Measurements from ENCODE around the gene KRT6A. TPM values are rescaled to one million over a fixed set of nuclear protein-coding genes. Genes with fewer than 3 reads are reported as not detected.

Gene KRT6A
- total and polyA plus RNA-seq, 7 experiments from 2014 or later, result not detected

- no peak for DNase-seq
- H3K27ac Mint-ChIP-seq, result no peak overlapping the region
- POLR2A ChIA-PET, result no interaction called here
Observed at GRCh38 chr12:52515927-52516831, 23.1 kb upstream of the KRT6A start.

GRCh38 chr12:52515319-52515646 lies 22.2 kb upstream of the KRT6A start:
- H3K4me3 ChIP-seq (ENCODE audit: low read length), result no peak overlapping the region

More at GRCh38 chr12:52515927-52516831, 23.1 kb upstream of the KRT6A start:
- H3K27me3 Mint-ChIP-seq, result peaks cover 0 to 15% (median 5%) of the 10 kb centered on the region in 5 donors
- H3K4me1 ChIP-seq (ENCODE audit: control insufficient read depth in 2 of 2, insufficient read depth in 2 of 2, low read length in 2 of 2), result no peaks in the 10 kb centered on the region
- H3K4me1 Mint-ChIP-seq, result no peaks in the 10 kb centered on the region
- H3K36me3 Mint-ChIP-seq, result peaks cover 0 to 5% (median 0%) of the 10 kb centered on the region in 5 donors
- no peak overlapping the region for H3K4me3 ChIP-seq (ENCODE audit: low read length)
- H3K27ac ChIP-seq (ENCODE audit: low read depth, low read length), result no peak overlapping the region
- peaks cover 0 to 8% (median 3%) of the 10 kb centered on the region in 11 donors for H3K9me3 Mint-ChIP-seq
- no peak for ATAC-seq
- H3K9me3 ChIP-seq (ENCODE audit: control insufficient read depth in 2 of 3, low read length in 3 of 3), result peaks cover 0 to 4% (median 0%) of the 10 kb centered on the region in 3 experiments
- H3K27me3 ChIP-seq (ENCODE audit: control insufficient read depth in 2 of 2, insufficient read depth in 2 of 2, low read length in 2 of 2), result no peaks in the 10 kb centered on the region
- CTCF ChIA-PET, result no interaction called here
- H3K36me3 ChIP-seq (ENCODE audit: control insufficient read depth in 2 of 3, insufficient read depth in 3 of 3, low read length in 3 of 3), result no peaks in the 10 kb centered on the region
- H3K4me3 Mint-ChIP-seq, result no peak overlapping the region
- intact Hi-C loops (cut with micrococcal nuclease), result no loop called here

GRCh38 chr12:52514471-52515318 lies 21.6 kb upstream of the KRT6A start:
- Histone ChIP-seq H3K9me3 (ENCODE audit: control insufficient read depth in 2 of 3, low read length in 3 of 3) (peaks cover 0 to 4% (median 0%) of the 10 kb centered on the region in 3 experiments), H3K4me1 (ENCODE audit: control insufficient read depth in 2 of 2, insufficient read depth in 2 of 2, low read length in 2 of 2) (no peaks in the 10 kb centered on the region), H3K4me3 (ENCODE audit: low read length) (no peak overlapping the region), H3K27me3 (ENCODE audit: control insufficient read depth in 2 of 2, insufficient read depth in 2 of 2, low read length in 2 of 2) (no peaks in the 10 kb centered on the region), H3K27ac (ENCODE audit: low read depth, low read length) (no peak overlapping the region), H3K36me3 (ENCODE audit: control insufficient read depth in 2 of 3, insufficient read depth in 3 of 3, low read length in 3 of 3) (no peaks in the 10 kb centered on the region)
- CTCF ChIA-PET, result interaction anchor here (0.6 kb wide), 1 partner anchor 356 kb away, joined by 5 read pairs; no protein-coding TSS in a partner anchor
- peaks cover 0 to 6% (median 0%) of the 10 kb centered on the region in 5 donors for H3K36me3 Mint-ChIP-seq
- ATAC-seq (no peak), DNase-seq (no peak)
- no peak overlapping the region for H3K4me3 Mint-ChIP-seq
- intact Hi-C loops (cut with micrococcal nuclease), result no loop called here
- H3K27ac Mint-ChIP-seq, result no peak overlapping the region
- peaks cover 5 to 22% (median 8%) of the 10 kb centered on the region in 5 donors for H3K27me3 Mint-ChIP-seq
- no peaks in the 10 kb centered on the region for H3K4me1 Mint-ChIP-seq
- peaks cover 0 to 16% (median 4%) of the 10 kb centered on the region in 11 donors for H3K9me3 Mint-ChIP-seq
- POLR2A ChIA-PET, result no interaction called here

More at GRCh38 chr12:52515319-52515646, 22.2 kb upstream of the KRT6A start:
- intact Hi-C loops (cut with micrococcal nuclease), result no loop called here
- ATAC-seq, result no peak
- Mint-ChIP-seq H3K36me3 (peaks cover 0 to 6% (median 0%) of the 10 kb centered on the region in 5 donors), H3K9me3 (peaks cover 0 to 14% (median 4%) of the 10 kb centered on the region in 11 donors), H3K4me3 (no peak overlapping the region), H3K27ac (no peak overlapping the region), H3K27me3 (peaks cover 2 to 16% (median 5%) of the 10 kb centered on the region in 5 donors), H3K4me1 (no peaks in the 10 kb centered on the region)
- Histone ChIP-seq H3K27ac (ENCODE audit: low read depth, low read length) (no peak overlapping the region), H3K27me3 (ENCODE audit: control insufficient read depth in 2 of 2, insufficient read depth in 2 of 2, low read length in 2 of 2) (no peaks in the 10 kb centered on the region), H3K4me1 (ENCODE audit: control insufficient read depth in 2 of 2, insufficient read depth in 2 of 2, low read length in 2 of 2) (no peaks in the 10 kb centered on the region), H3K9me3 (ENCODE audit: control insufficient read depth in 2 of 3, low read length in 3 of 3) (peaks cover 0 to 4% (median 0%) of the 10 kb centered on the region in 3 experiments), H3K36me3 (ENCODE audit: control insufficient read depth in 2 of 3, insufficient read depth in 3 of 3, low read length in 3 of 3) (no peaks in the 10 kb centered on the region)
- CTCF ChIA-PET, result no interaction called here
- no peak for DNase-seq
- POLR2A ChIA-PET, result no interaction called here

GRCh38 chr12:52513736-52514135 lies 20.7 kb upstream of the KRT6A start:
- H3K36me3 ChIP-seq (ENCODE audit: control insufficient read depth in 2 of 3, insufficient read depth in 3 of 3, low read length in 3 of 3), result no peaks in the 10 kb centered on the region
- Mint-ChIP-seq H3K27me3 (peaks cover 5 to 25% (median 12%) of the 10 kb centered on the region in 5 donors), H3K4me1 (no peaks in the 10 kb centered on the region), H3K9me3 (peaks cover 0 to 16% (median 4%) of the 10 kb centered on the region in 11 donors), H3K27ac (no peak overlapping the region), H3K4me3 (no peak overlapping the region), H3K36me3 (peaks cover 0 to 6% (median 0%) of the 10 kb centered on the region in 5 donors)
- H3K27me3 ChIP-seq (ENCODE audit: control insufficient read depth in 2 of 2, insufficient read depth in 2 of 2, low read length in 2 of 2), result no peaks in the 10 kb centered on the region
- ChIA-PET POLR2A (no interaction called here), CTCF (no interaction called here)
- H3K4me1 ChIP-seq (ENCODE audit: control insufficient read depth in 2 of 2, insufficient read depth in 2 of 2, low read length in 2 of 2), result no peaks in the 10 kb centered on the region
- ATAC-seq (no peak), DNase-seq (no peak)
- peaks cover 0 to 4% (median 0%) of the 10 kb centered on the region in 3 experiments for H3K9me3 ChIP-seq (ENCODE audit: control insufficient read depth in 2 of 3, low read length in 3 of 3)
- intact Hi-C loops (cut with micrococcal nuclease), result no loop called here
- no peak overlapping the region for H3K4me3 ChIP-seq (ENCODE audit: low read length)
- no peak overlapping the region for H3K27ac ChIP-seq (ENCODE audit: low read depth, low read length)

- no peak overlapping the region for H3K27ac ChIP-seq (ENCODE audit: low read depth, low read length)
- no peaks in the 10 kb centered on the region for H3K27me3 ChIP-seq (ENCODE audit: control insufficient read depth in 2 of 2, insufficient read depth in 2 of 2, low read length in 2 of 2)
- DNase-seq, result no peak
- H3K9me3 Mint-ChIP-seq, result peaks cover 0 to 16% (median 4%) of the 10 kb centered on the region in 11 donors
- intact Hi-C loops (cut with micrococcal nuclease), result loop anchor here (5.0 to 10.0 kb wide), 2 partner anchors 133 to 356 kb away; no protein-coding TSS in a partner anchor
- H3K9me3 ChIP-seq (ENCODE audit: control insufficient read depth in 2 of 3, low read length in 3 of 3), result peaks cover 0 to 4% (median 0%) of the 10 kb centered on the region in 3 experiments
- H3K27ac Mint-ChIP-seq, result no peak overlapping the region
- CTCF ChIA-PET, result no interaction called here
- ATAC-seq, result no peak
- POLR2A ChIA-PET, result no interaction called here
- H3K4me1 Mint-ChIP-seq, result peaks cover 0 to 3% (median 0%) of the 10 kb centered on the region in 7 donors
- no peak overlapping the region for H3K4me3 ChIP-seq (ENCODE audit: low read length)
- H3K36me3 ChIP-seq (ENCODE audit: control insufficient read depth in 2 of 3, insufficient read depth in 3 of 3, low read length in 3 of 3), result no peaks in the 10 kb centered on the region
- H3K36me3 Mint-ChIP-seq, result peaks cover 0 to 6% (median 0%) of the 10 kb centered on the region in 5 donors
- no peaks in the 10 kb centered on the region for H3K4me1 ChIP-seq (ENCODE audit: control insufficient read depth in 2 of 2, insufficient read depth in 2 of 2, low read length in 2 of 2)
- H3K4me3 Mint-ChIP-seq, result no peak overlapping the region
- peaks cover 18 to 47% (median 39%) of the 10 kb centered on the region in 5 donors for H3K27me3 Mint-ChIP-seq
Observed at GRCh38 chr12:52508211-52508610, 15.2 kb upstream of the KRT6A start.

- Mint-ChIP-seq H3K4me3 (no peak overlapping the region), H3K4me1 (peaks cover 0 to 3% (median 0%) of the 10 kb centered on the region in 7 donors), H3K27ac (no peak overlapping the region), H3K9me3 (peaks cover 0 to 16% (median 4%) of the 10 kb centered on the region in 11 donors), H3K36me3 (peaks cover 0 to 6% (median 0%) of the 10 kb centered on the region in 5 donors), H3K27me3 (peaks cover 18 to 49% (median 36%) of the 10 kb centered on the region in 5 donors)
- Histone ChIP-seq H3K27ac (ENCODE audit: low read depth, low read length) (no peak overlapping the region), H3K4me3 (ENCODE audit: low read length) (no peak overlapping the region), H3K27me3 (ENCODE audit: control insufficient read depth in 2 of 2, insufficient read depth in 2 of 2, low read length in 2 of 2) (no peaks in the 10 kb centered on the region), H3K9me3 (ENCODE audit: control insufficient read depth in 2 of 3, low read length in 3 of 3) (peaks cover 0 to 4% (median 0%) of the 10 kb centered on the region in 3 experiments), H3K4me1 (ENCODE audit: control insufficient read depth in 2 of 2, insufficient read depth in 2 of 2, low read length in 2 of 2) (no peaks in the 10 kb centered on the region), H3K36me3 (ENCODE audit: control insufficient read depth in 2 of 3, insufficient read depth in 3 of 3, low read length in 3 of 3) (no peaks in the 10 kb centered on the region)
- intact Hi-C loops (cut with micrococcal nuclease), result loop anchor here (1.0 to 10.0 kb wide), 3 partner anchors 132 to 355 kb away; no protein-coding TSS in a partner anchor
- ATAC-seq (peak; percentile 60), DNase-seq (peak in 5 of 9 donors; percentile 13 to 37 (median 26))
- CTCF ChIA-PET, result interaction anchor here (0.8 kb wide), 1 partner anchor 104 kb away, joined by 3 read pairs; no protein-coding TSS in a partner anchor
- POLR2A ChIA-PET, result no interaction called here
Observed at GRCh38 chr12:52506858-52507715, 14.0 kb upstream of the KRT6A start.

Measured in naive thymus-derived CD4-positive, alpha-beta T cell (primary cell).